SK-N-SH (cell line): Measurements from ENCODE around the gene ASB18. TPM values are rescaled to one million over a fixed set of nuclear protein-coding genes. Genes with fewer than 3 reads are reported as not detected.

Source experiments
- CTCF ChIA-PET: fragments of 300-600, 350-600 bp; formaldehyde crosslinking; extraction: SDS; loops from one replicate; lab custom pipeline; 2021; lab: Yijun Ruan, JAX
- POLR2A ChIA-PET: fragments of 350-600 bp; sonication (Branson Sonifier 250); formaldehyde crosslinking; extraction: SDS; loops from one replicate; lab custom pipeline; 2020; ENCODE audit warnings: antibody characterized with exemption, inconsistent platforms; lab: Yijun Ruan, JAX
- DNase-seq: peaks from one replicate; pipeline ENCODE4 v3.0.0; 2012
- H2AFZ ChIP-seq: fragments of 200-600 bp; sonication (generic); 2 replicates; pipeline ENCODE4 v1.8.1; 2016; ENCODE audit warnings: antibody characterized with exemption, mild to moderate bottlenecking, low read depth
- H3F3A ChIP-seq: fragments of 200-600 bp; sonication (generic); replicated peaks from 2 replicates; pipeline ENCODE3; 2016; ENCODE audit warnings: antibody characterized with exemption, mild to moderate bottlenecking; ENCODE audit not compliant: insufficient read depth
- H3K27ac ChIP-seq, 2 experiments: fragments of 200-500 bp in 1 of 2; fragments of 200-600 bp in 1 of 2; sonication (Bioruptor generic) in 1 of 2; sonication (generic), shearing (Covaris generic) in 1 of 2; 2 replicates each; pipeline versions ENCODE4 v1.5.1 to v1.6.1; 2014 to 2016; ENCODE audit warnings: low read depth in 2 of 2, inconsistent platforms in 1 of 2, low read length in 1 of 2, mild to moderate bottlenecking in 1 of 2, mixed read lengths in 1 of 2
- H3K27me3 ChIP-seq: fragments of 200-600 bp; sonication (generic), shearing (Covaris generic); 2 replicates; pipeline ENCODE4 v1.6.1; 2016; ENCODE audit warnings: mixed run types; ENCODE audit not compliant: insufficient read depth
- H3K36me3 ChIP-seq, 2 experiments: fragments of 200-500 bp in 1 of 2; fragments of 200-600 bp in 1 of 2; sonication (Bioruptor generic) in 1 of 2; sonication (generic) in 1 of 2; replicated peaks in 1 of 2; 2 replicates each; pipeline versions ENCODE3 to v1.5.1; 2014 to 2016; ENCODE audit warnings: low read length in 1 of 2, mild to moderate bottlenecking in 1 of 2; ENCODE audit not compliant: insufficient read depth in 2 of 2, control insufficient read depth in 1 of 2
- H3K4me1 ChIP-seq, 2 experiments: fragments of 200-500 bp in 1 of 2; fragments of 200-600 bp in 1 of 2; sonication (Bioruptor generic) in 1 of 2; sonication (generic), shearing (Covaris generic) in 1 of 2; 2 replicates each; pipeline versions ENCODE4 v1.5.1 to v1.6.1; 2014 to 2016; ENCODE audit warnings: low read depth in 1 of 2, low read length in 1 of 2, mixed run types in 1 of 2; ENCODE audit not compliant: insufficient read depth in 2 of 2, control insufficient read depth in 1 of 2
- H3K4me2 ChIP-seq: fragments of 200-600 bp; sonication (generic), shearing (Covaris generic); 2 replicates; pipeline ENCODE4 v1.6.1; 2017; ENCODE audit warnings: mixed run types
- H3K4me3 ChIP-seq, 2 experiments: fragments of 200-500 bp in 1 of 2; fragments of 200-600 bp in 1 of 2; sonication (Bioruptor generic) in 1 of 2; sonication (generic), shearing (Covaris generic) in 1 of 2; 2 replicates each; pipeline versions ENCODE4 v1.5.1 to v1.8.1; 2014 to 2016; ENCODE audit warnings: low read depth in 2 of 2, inconsistent platforms in 1 of 2, low read length in 1 of 2, mild to moderate bottlenecking in 1 of 2, mixed read lengths in 1 of 2, moderate library complexity in 1 of 2
- H3K79me2 ChIP-seq: fragments of 200-600 bp; sonication (generic); 2 replicates; pipeline ENCODE4 v1.8.1; 2017; ENCODE audit warnings: mild to moderate bottlenecking; ENCODE audit not compliant: insufficient read depth
- H3K9ac ChIP-seq: fragments of 200-600 bp; sonication (generic); 2 replicates; pipeline ENCODE4 v1.6.1; 2017; ENCODE audit warnings: mixed run types
- H3K9me2 ChIP-seq: fragments of 200-600 bp; sonication (generic); 2 replicates; pipeline ENCODE4 v1.6.1; 2017; ENCODE audit warnings: mixed run types
- H3K9me3 ChIP-seq: fragments of 200-600 bp; sonication (generic); 2 replicates; pipeline ENCODE4 v1.6.1; 2017; ENCODE audit warnings: mixed run types, mild to moderate bottlenecking, moderate library complexity
- H4K20me1 ChIP-seq: fragments of 200-600 bp; sonication (generic); 2 replicates; pipeline ENCODE4 v1.6.1; 2017; ENCODE audit warnings: mild to moderate bottlenecking, mixed run types; ENCODE audit not compliant: insufficient read depth
- CHD2 ChIP-seq: fragments of 150-350 bp; IDR thresholded peaks from 2 replicates; pipeline ENCODE4 v1.6.1; 2018; ENCODE audit warnings: low read length; ENCODE audit not compliant: partially characterized antibody
- CTCF ChIP-seq: fragments of 200-600 bp; sonication (generic); IDR thresholded peaks from 2 replicates; pipeline ENCODE4 v1.6.1; 2017; ENCODE audit warnings: antibody characterized with exemption, mild to moderate bottlenecking, moderate library complexity
- EZH2phosphoT487 ChIP-seq: fragments of 200-600 bp; sonication (generic); IDR thresholded peaks from 2 replicates; pipeline ENCODE4 v1.6.1; 2017; ENCODE audit warnings: low read depth, mixed run types, mild to moderate bottlenecking, antibody characterized with exemption, moderate library complexity, borderline replicate concordance
- FOSL2 ChIP-seq: IDR thresholded peaks from 2 replicates; pipeline ENCODE4 v1.4.0; 2012; ENCODE audit warnings: low read depth, mild to moderate bottlenecking, moderate library complexity, borderline replicate concordance
- GABPA ChIP-seq: IDR thresholded peaks from 2 replicates; pipeline ENCODE4 v1.4.0; 2012; ENCODE audit warnings: low read depth, mild to moderate bottlenecking
- IRF3 ChIP-seq: fragments of 150-350 bp; IDR thresholded peaks from 2 replicates; pipeline ENCODE4 v1.6.1; 2016; ENCODE audit warnings: mild to moderate bottlenecking, low read depth, low read length
- MEF2A ChIP-seq: IDR thresholded peaks from 2 replicates; pipeline ENCODE4 v1.4.0; 2012; ENCODE audit warnings: low read depth, borderline replicate concordance
- MXI1 ChIP-seq: IDR thresholded peaks from 2 replicates; pipeline ENCODE4 v1.6.1; 2012; ENCODE audit warnings: mild to moderate bottlenecking, low read depth, low read length, improper control_type of control experiment
- POLR2AphosphoS5 ChIP-seq: IDR thresholded peaks from 2 replicates; pipeline ENCODE4 v1.6.1; 2012; ENCODE audit warnings: low read depth, low read length
- RAD21 ChIP-seq: IDR thresholded peaks from 2 replicates; pipeline ENCODE4 v1.6.1; 2012; ENCODE audit warnings: mild to moderate bottlenecking, low read length
- RCOR1 ChIP-seq: fragments of 150-350 bp; IDR thresholded peaks from 2 replicates; pipeline ENCODE4 v1.6.1; 2017; ENCODE audit warnings: antibody characterized with exemption, low read length
- RFX5 ChIP-seq: IDR thresholded peaks from 2 replicates; pipeline ENCODE4 v1.6.1; 2012; ENCODE audit warnings: mild to moderate bottlenecking, improper control_type of control experiment, low read length
- SIN3A ChIP-seq: IDR thresholded peaks from 2 replicates; pipeline ENCODE4 v1.6.1; 2012; ENCODE audit warnings: low read depth, mild to moderate bottlenecking, low read length, moderate library complexity, borderline replicate concordance
- TAF1 ChIP-seq: IDR thresholded peaks from 2 replicates; pipeline ENCODE4 v1.6.1; 2012; ENCODE audit warnings: low read depth, mild to moderate bottlenecking, low read length, moderate library complexity, borderline replicate concordance
- USF1 ChIP-seq: IDR thresholded peaks from 2 replicates; pipeline ENCODE4 v1.4.0; 2012; ENCODE audit warnings: low read depth, borderline replicate concordance
- ZBTB33 ChIP-seq: IDR thresholded peaks from 2 replicates; pipeline ENCODE4 v1.4.0; 2012; ENCODE audit warnings: low read depth, borderline replicate concordance
- WGBS: methylation state at CpG from one replicate; pipeline ENCODE4 v1.1.6; 2017; ENCODE audit warnings: low lambda C conversion rate; 5-methylcytosine and 5-hydroxymethylcytosine counted together
- polyA plus RNA-seq, 3 experiments: library from polyadenylated mRNA; depleted of rRNA; stranded (reverse); fragments of >200 nt; gene quantifications; 2 replicates each; pipeline ENCODE4 v1.2.3, GENCODE V29; 2012

ASB18 gene
- polyA plus RNA-seq, 1 of the 3 experiments (the other 2 are of a cell fraction) = not detected

GRCh38 chr2:236169741-236170589 lies 94.2 kb downstream of the ASB18 start:
- Histone ChIP-seq H3K36me3 (no peaks in the 10 kb centered on the region), H3K4me1 (peaks cover 0 to 5% of the 10 kb centered on the region in 2 experiments; a peak in 2 of 4 replicates), H3F3A (peaks cover 4% of the 10 kb centered on the region), H2AFZ (no peak overlapping the region), H3K27ac (no peak overlapping the region), H4K20me1 (no peaks in the 10 kb centered on the region), H3K9me3 (no peaks in the 10 kb centered on the region), H3K9ac (no peak overlapping the region), H3K9me2 (no peaks in the 10 kb centered on the region), H3K79me2 (no peaks in the 10 kb centered on the region)
- WGBS = 31% methylated on average over 34 of the region's 38 CpGs
- CTCF ChIA-PET = interaction anchor here (0.6 to 15.0 kb wide), 7 partner anchors 8 to 390 kb away, joined by 3 to 248 read pairs (median 21); no protein-coding TSS in a partner anchor
- POLR2A ChIA-PET = interaction anchor here (1.2 kb wide), 1 partner anchor 9 kb away, joined by 3 read pairs; no protein-coding TSS in a partner anchor
- DNase-seq = peak; percentile 49
- no peak for TF ChIP-seq GABPA
- no peak for TF ChIP-seq SIN3A
- no peak for TF ChIP-seq TAF1
- no peak for TF ChIP-seq IRF3
- no peak for TF ChIP-seq ZBTB33
- TF ChIP-seq USF1 = no peak
- TF ChIP-seq RFX5 = no peak
- no peak for TF ChIP-seq MEF2A
- TF ChIP-seq RCOR1 = no peak
- TF ChIP-seq CHD2 = no peak
- no peak for TF ChIP-seq EZH2phosphoT487
- no peak for TF ChIP-seq MXI1
- no peak for TF ChIP-seq FOSL2
- TF ChIP-seq CTCF = no peak
- no peak for TF ChIP-seq RAD21
- TF ChIP-seq POLR2AphosphoS5 = no peak
- TF ChIP-seq, all 33 proteins: peak for 0
- Histone ChIP-seq H3K4me3 (no peak overlapping the region), H3K4me2 (no peak overlapping the region), H3K27me3 (peaks cover 97% of the 10 kb centered on the region)
